Measurements from ENCODE around the gene RB1. TPM values are rescaled to one million over a fixed set of nuclear protein-coding genes. Genes with fewer than 3 reads are reported as not detected.

Gene RB1
- polyA plus RNA-seq, 3 donors, result 18.4 to 38.8 (median 29.9) TPM

GRCh38 chr13:48319531-48320398, 16.2 kb downstream of the RB1 start:
- H3K36me3 ChIP-seq (replicated peaks in 1 of 2; ENCODE audit: control insufficient read depth in 1 of 2, insufficient read depth in 2 of 2, low read length in 2 of 2), result peaks cover 5 to 64% of the 10 kb centered on the region in 2 donors
- H3K27ac ChIP-seq (ENCODE audit: low read depth in 1 of 2, low read length in 2 of 2), result no peak overlapping the region
- H2AFZ ChIP-seq (ENCODE audit: insufficient read depth, low read depth, low read length, poor library complexity, severe bottlenecking), result no peak overlapping the region
- peak overlapping the region; percentile 82 for H3K4me2 ChIP-seq (replicated peaks; ENCODE audit: extremely low read depth, low read length, poor library complexity, severe bottlenecking)
- peaks cover 87% of the 10 kb centered on the region for H3K79me2 ChIP-seq (ENCODE audit: insufficient read depth, low read length)
- H3K9me3 ChIP-seq (replicated peaks in 1 of 2; ENCODE audit: control insufficient read depth in 1 of 2, insufficient read depth in 1 of 2, low read length in 2 of 2), result peaks cover 52 to 67% of the 10 kb centered on the region in 2 donors
- peak in 1 of 3 donors; percentile 8 for DNase-seq
- no peak for TF ChIP-seq CTCF (IDR thresholded peaks at IDR 0.05)
- H3K36me3 Mint-ChIP-seq, result peaks cover 48 to 70% of the 10 kb centered on the region in 2 donors
- peaks cover 82% of the 10 kb centered on the region for H4K20me1 ChIP-seq (ENCODE audit: insufficient read depth, low read length)
- H3K4me1 ChIP-seq (ENCODE audit: control insufficient read depth in 1 of 2, insufficient read depth in 2 of 2, low read length in 2 of 2), result peaks cover 34 to 37% of the 10 kb centered on the region in 2 donors
- H3K4me1 Mint-ChIP-seq, result peaks cover 38% of the 10 kb centered on the region
- H3K27me3 ChIP-seq (ENCODE audit: control insufficient read depth in 2 of 2, insufficient read depth in 2 of 2, low read length in 2 of 2), result peaks cover 0 to 24% of the 10 kb centered on the region in 2 donors
- peak overlapping the region in 4 of 7 donors; percentile 14 to 68 (median 47) for H3K27ac Mint-ChIP-seq
- peaks cover 44 to 75% (median 64%) of the 10 kb centered on the region in 7 donors for H3K9me3 Mint-ChIP-seq
- H3K27me3 Mint-ChIP-seq (ENCODE audit: low read depth in 3 of 3), result peaks cover 17 to 52% (median 28%) of the 10 kb centered on the region in 3 donors
- WGBS (ENCODE audit: insufficient coverage), result 54% methylated on average over 48 of the region's 48 CpGs
- intact Hi-C loops (cut with micrococcal nuclease), result loop anchor here in 1 of 2 donors (10.0 kb wide), 1 partner anchor 215 kb away; the partner anchor contains the start of gene RCBTB2
- H3K9ac ChIP-seq (ENCODE audit: insufficient read depth, low read length, poor library complexity, severe bottlenecking), result peak overlapping the region; percentile 15
- peak overlapping the region in 2 of 3 experiments; percentile 33 to 74 for H3K4me3 ChIP-seq (replicated peaks in 1 of 3; ENCODE audit: low read depth in 2 of 3, low read length in 3 of 3)
- peak overlapping the region; percentile 75 to 95 for H3K4me3 Mint-ChIP-seq

- Histone ChIP-seq H3K27ac (ENCODE audit: low read depth in 1 of 2, low read length in 2 of 2) (no peak overlapping the region), H3K36me3 (replicated peaks in 1 of 2; ENCODE audit: control insufficient read depth in 1 of 2, insufficient read depth in 2 of 2, low read length in 2 of 2) (peaks cover 5 to 57% of the 10 kb centered on the region in 2 donors), H3K27me3 (ENCODE audit: control insufficient read depth in 2 of 2, insufficient read depth in 2 of 2, low read length in 2 of 2) (peaks cover 0 to 24% of the 10 kb centered on the region in 2 donors), H3K9me3 (replicated peaks in 1 of 2; ENCODE audit: control insufficient read depth in 1 of 2, insufficient read depth in 1 of 2, low read length in 2 of 2) (peaks cover 52 to 67% of the 10 kb centered on the region in 2 donors), H3K9ac (ENCODE audit: insufficient read depth, low read length, poor library complexity, severe bottlenecking) (peak overlapping the region; percentile 15), H3K4me3 (replicated peaks in 1 of 3; ENCODE audit: low read depth in 2 of 3, low read length in 3 of 3) (peak overlapping the region; percentile 14 to 74 (median 34)), H3K4me1 (ENCODE audit: control insufficient read depth in 1 of 2, insufficient read depth in 2 of 2, low read length in 2 of 2) (peaks cover 34 to 37% of the 10 kb centered on the region in 2 donors), H4K20me1 (ENCODE audit: insufficient read depth, low read length) (peaks cover 78% of the 10 kb centered on the region), H2AFZ (ENCODE audit: insufficient read depth, low read depth, low read length, poor library complexity, severe bottlenecking) (peak overlapping the region; percentile 53), H3K79me2 (ENCODE audit: insufficient read depth, low read length) (peaks cover 86% of the 10 kb centered on the region), H3K4me2 (replicated peaks; ENCODE audit: extremely low read depth, low read length, poor library complexity, severe bottlenecking) (peak overlapping the region; percentile 82)
- Mint-ChIP-seq H3K4me1 (peaks cover 38% of the 10 kb centered on the region), H3K27ac (peak overlapping the region in 2 of 7 donors; percentile 14 to 68), H3K36me3 (peaks cover 47 to 71% of the 10 kb centered on the region in 2 donors), H3K27me3 (ENCODE audit: low read depth in 3 of 3) (peaks cover 17 to 52% (median 30%) of the 10 kb centered on the region in 3 donors), H3K9me3 (peaks cover 39 to 68% (median 58%) of the 10 kb centered on the region in 7 donors), H3K4me3 (peak overlapping the region; percentile 75 to 95)
- intact Hi-C loops (cut with micrococcal nuclease), result loop anchor here in 1 of 2 donors (10.0 kb wide), 1 partner anchor 214 kb away; the partner anchor contains the start of gene RCBTB2
- WGBS (ENCODE audit: insufficient coverage), result 45% methylated on average over 9 of the region's 20 CpGs
- TF ChIP-seq CTCF (IDR thresholded peaks at IDR 0.05), result no peak
- no peak for DNase-seq
Observed at GRCh38 chr13:48320399-48320790, 16.8 kb downstream of the RB1 start.
